H9 (cell line): ENCODE results near the gene CMTM2. TPM values are rescaled to one million over a fixed set of nuclear protein-coding genes. Genes with fewer than 3 reads are reported as not detected.

Source experiments
- DNase-seq: peaks from one replicate; pipeline ENCODE4 v3.0.0-alpha.2; 2017
- H2AFZ ChIP-seq: one replicate; pipeline ENCODE4 v1.6.1; 2013; ENCODE audit warnings: mild to moderate bottlenecking, low read length, control low read depth, moderate library complexity
- H2AK5ac ChIP-seq: 2 replicates; pipeline ENCODE4 v1.6.1; 2013; ENCODE audit warnings: low read length, control low read depth, mixed read lengths; ENCODE audit not compliant: insufficient read length
- H2BK120ac ChIP-seq: one replicate; pipeline ENCODE4 v1.6.1; 2013; ENCODE audit warnings: low read depth, mild to moderate bottlenecking, low read length, control low read depth, inconsistent platforms; ENCODE audit not compliant: poor library complexity, severe bottlenecking
- H2BK12ac ChIP-seq: 2 replicates; pipeline ENCODE4 v1.6.1; 2013; ENCODE audit warnings: low read length, control low read depth, mixed read lengths, low read depth; ENCODE audit not compliant: insufficient read length
- H2BK15ac ChIP-seq: 2 replicates; pipeline ENCODE4 v1.6.1; 2013; ENCODE audit warnings: low read depth, low read length, control low read depth
- H2BK20ac ChIP-seq: one replicate; pipeline ENCODE4 v1.6.1; 2013; ENCODE audit warnings: low read depth, mild to moderate bottlenecking, low read length, control low read depth, inconsistent platforms; ENCODE audit not compliant: poor library complexity, severe bottlenecking
- H2BK5ac ChIP-seq: 2 replicates; pipeline ENCODE4 v1.6.1; 2013; ENCODE audit warnings: low read length, control low read depth, mixed read lengths; ENCODE audit not compliant: insufficient read length
- H3K14ac ChIP-seq: 2 replicates; pipeline ENCODE4 v1.6.1; 2013; ENCODE audit warnings: low read length, control low read depth; ENCODE audit not compliant: insufficient read depth
- H3K18ac ChIP-seq: 2 replicates; pipeline ENCODE4 v1.6.1; 2013; ENCODE audit warnings: low read depth, mild to moderate bottlenecking, mixed read lengths, low read length, control low read depth; ENCODE audit not compliant: insufficient read length
- H3K23ac ChIP-seq: 2 replicates; pipeline ENCODE4 v1.6.1; 2013; ENCODE audit warnings: low read length, control low read depth, mixed read lengths, low read depth; ENCODE audit not compliant: insufficient read length
- H3K23me2 ChIP-seq: 2 replicates; pipeline ENCODE4 v1.6.1; 2013; ENCODE audit warnings: low read depth, mild to moderate bottlenecking, mixed read lengths, low read length, control low read depth; ENCODE audit not compliant: insufficient read length, poor library complexity, severe bottlenecking
- H3K27ac ChIP-seq: 2 replicates; pipeline ENCODE4 v1.5.1; 2013; ENCODE audit warnings: low read length, control low read depth, mixed read lengths, low read depth; ENCODE audit not compliant: insufficient read length
- H3K27me3 ChIP-seq: 2 replicates; pipeline ENCODE4 v1.6.1; 2013; ENCODE audit warnings: low read length, control low read depth, inconsistent platforms; ENCODE audit not compliant: insufficient read depth
- H3K4ac ChIP-seq: 2 replicates; pipeline ENCODE4 v1.6.1; 2013; ENCODE audit warnings: low read depth, mild to moderate bottlenecking, control low read depth, inconsistent platforms, low read length, moderate library complexity
- H3K4me1 ChIP-seq: 2 replicates; pipeline ENCODE4 v1.6.1; 2013; ENCODE audit warnings: low read length, control low read depth, inconsistent platforms; ENCODE audit not compliant: insufficient read depth
- H3K4me2 ChIP-seq: 2 replicates; pipeline ENCODE4 v1.6.1; 2013; ENCODE audit warnings: low read length, control low read depth, mixed read lengths; ENCODE audit not compliant: insufficient read length, insufficient read depth
- H3K56ac ChIP-seq: 2 replicates; pipeline ENCODE4 v1.6.1; 2013; ENCODE audit warnings: low read depth, mild to moderate bottlenecking, mixed read lengths, low read length, control low read depth; ENCODE audit not compliant: insufficient read length
- H3K79me1 ChIP-seq: 2 replicates; pipeline ENCODE4 v1.6.1; 2013; ENCODE audit warnings: low read depth, mild to moderate bottlenecking, moderate library complexity, low read length, control low read depth, inconsistent platforms; ENCODE audit not compliant: insufficient read depth, poor library complexity, severe bottlenecking
- H3K79me2 ChIP-seq: 2 replicates; pipeline ENCODE4 v1.6.1; 2013; ENCODE audit warnings: low read length, control low read depth, inconsistent platforms; ENCODE audit not compliant: insufficient read depth
- H3K9ac ChIP-seq: 2 replicates; pipeline ENCODE4 v1.6.1; 2013; ENCODE audit warnings: low read length, control low read depth, mixed read lengths; ENCODE audit not compliant: insufficient read length; ENCODE audit errors: extremely low read depth
- H3K9me3 ChIP-seq: one replicate; pipeline ENCODE4 v1.6.1; 2013; ENCODE audit warnings: low read depth, low read length, inconsistent platforms; ENCODE audit not compliant: control insufficient read depth
- H3T11ph ChIP-seq: one replicate; pipeline ENCODE4 v1.6.1; 2013; ENCODE audit warnings: mild to moderate bottlenecking, low read length, control low read depth, inconsistent platforms
- H4K20me1 ChIP-seq: one replicate; pipeline ENCODE4 v1.6.1; 2013; ENCODE audit not compliant: control insufficient read depth, insufficient read length, insufficient read depth
- H4K5ac ChIP-seq: 2 replicates; pipeline ENCODE4 v1.6.1; 2013; ENCODE audit warnings: low read depth, mild to moderate bottlenecking, mixed read lengths, low read length, control low read depth; ENCODE audit not compliant: insufficient read length
- H4K8ac ChIP-seq: replicated peaks from 2 replicates; pipeline ENCODE4 v1.6.1; 2013; ENCODE audit warnings: low read length, control low read depth, mixed read lengths, low read depth; ENCODE audit not compliant: insufficient read length
- H4K91ac ChIP-seq: 2 replicates; pipeline ENCODE4 v1.6.1; 2013; ENCODE audit warnings: low read depth, mild to moderate bottlenecking, moderate library complexity, mixed read lengths, low read length, control low read depth; ENCODE audit not compliant: insufficient read length
- H3K27ac Mint-ChIP-seq, 3 experiments: 2 replicates in 2 of 3; 3 replicates in 1 of 3; pipeline ENCODE4 v1.8.0; 2020 to 2021; ENCODE audit warnings: mixed read lengths in 3 of 3, mild to moderate bottlenecking in 1 of 3, moderate library complexity in 1 of 3
- H3K27me3 Mint-ChIP-seq: 2 replicates; pipeline ENCODE4 v1.8.0; 2021; ENCODE audit warnings: low read depth, mild to moderate bottlenecking, moderate library complexity, mixed read lengths
- H3K36me3 Mint-ChIP-seq, 3 experiments: 2 replicates in 2 of 3; 3 replicates in 1 of 3; pipeline ENCODE4 v1.8.0; 2020 to 2021; ENCODE audit warnings: low read depth in 3 of 3, mixed read lengths in 3 of 3; ENCODE audit not compliant: insufficient read depth in 1 of 3
- H3K4me1 Mint-ChIP-seq, 2 experiments: 2 replicates each; pipeline ENCODE4 v1.8.0; 2020; ENCODE audit warnings: mixed read lengths in 2 of 2
- H3K4me3 Mint-ChIP-seq, 2 experiments: 2 replicates in 1 of 2; 3 replicates in 1 of 2; pipeline ENCODE4 v1.8.0; 2020 to 2021; ENCODE audit warnings: mild to moderate bottlenecking in 2 of 2, mixed read lengths in 2 of 2, moderate library complexity in 1 of 2
- H3K9me3 Mint-ChIP-seq, 2 experiments: 2 replicates in 1 of 2; 3 replicates in 1 of 2; pipeline ENCODE4 v1.8.0; 2020; ENCODE audit warnings: mild to moderate bottlenecking in 2 of 2, mixed read lengths in 2 of 2, moderate library complexity in 1 of 2
- CTCF ChIP-seq: fragments of 200-600 bp; sonication (generic); conservative IDR thresholded peaks from 3 replicates; pipeline ENCODE4 v1.8.0; 2021; ENCODE audit warnings: antibody characterized with exemption, mild to moderate bottlenecking
- WGBS: extraction: QIAGEN DNeasy Blood & Tissue Kit; methylation state at CpG from one replicate; pipeline ENCODE4 v1.1.7; 2013; ENCODE audit warnings: missing lambda C conversion rate, low lambda C conversion rate, mixed read lengths; ENCODE audit not compliant: insufficient read length; ENCODE audit errors: extremely low coverage; 5-methylcytosine and 5-hydroxymethylcytosine counted together
- total RNA-seq: library from RNA; stranded (reverse); gene quantifications from 2 replicates; pipeline ENCODE4 v1.2.1, GENCODE V29; 2021

The CMTM2 gene
- total RNA-seq, 1 experiment from 2014 or later: not detected

- DNase-seq: no peak
- no peak overlapping the region for H2BK5ac ChIP-seq
- peaks cover 3% of the 10 kb centered on the region; the same call in 1 of the 2 replicates for H3K4me1 ChIP-seq
- H3K4ac ChIP-seq: no peak overlapping the region
- no CpG with 5 or more reads among the region's 6 CpGs for WGBS
- H3K79me1 ChIP-seq: no peaks in the 10 kb centered on the region
- no peaks in the 10 kb centered on the region for H4K20me1 ChIP-seq
- no peak overlapping the region for H3K18ac ChIP-seq
- no peaks in the 10 kb centered on the region for H3K23me2 ChIP-seq
- H3T11ph ChIP-seq: no peak overlapping the region
- H3K23ac ChIP-seq: no peak overlapping the region
- H3K27me3 ChIP-seq: no peaks in the 10 kb centered on the region
- no peak for TF ChIP-seq CTCF
- H3K27ac ChIP-seq: no peak overlapping the region
- H3K79me2 ChIP-seq: no peaks in the 10 kb centered on the region
- peak overlapping the region in 1 of 3 experiments; percentile 41; a peak in 1 of 7 replicates for H3K27ac Mint-ChIP-seq
- H3K36me3 Mint-ChIP-seq: peaks cover 20 to 42% (median 33%) of the 10 kb centered on the region in 3 experiments
- no peaks in the 10 kb centered on the region; a peak in 1 of 5 replicates for H3K9me3 Mint-ChIP-seq
- H2BK15ac ChIP-seq: no peak overlapping the region
- no peak overlapping the region for H3K4me2 ChIP-seq
- H2AK5ac ChIP-seq: no peak overlapping the region
- H3K4me1 Mint-ChIP-seq: peaks cover 21 to 23% of the 10 kb centered on the region in 2 experiments
- no peaks in the 10 kb centered on the region for H3K9me3 ChIP-seq
- no peak overlapping the region for H2BK12ac ChIP-seq
- no peak overlapping the region for H3K56ac ChIP-seq
- no peak overlapping the region for H4K5ac ChIP-seq
- H4K8ac ChIP-seq: no peak overlapping the region
- no peak overlapping the region for H3K14ac ChIP-seq
- no peak overlapping the region for H2AFZ ChIP-seq
- H2BK120ac ChIP-seq: no peak overlapping the region
- no peaks in the 10 kb centered on the region for H3K27me3 Mint-ChIP-seq
- H3K4me3 Mint-ChIP-seq: no peak overlapping the region
- no peak overlapping the region for H2BK20ac ChIP-seq
- H4K91ac ChIP-seq: no peak overlapping the region
- H3K9ac ChIP-seq: no peak overlapping the region
These were observed 56.1 kb downstream of the CMTM2 start for GRCh38 chr16:66635406-66635805.
